ENCODE results near the gene MAP6.

- TF ChIP-seq STAT1 (IDR thresholded peaks at IDR 0.05; ENCODE audit: unreplicated experiment) (no peak), EZH2 (IDR thresholded peaks at IDR 0.05; ENCODE audit: low read depth, unreplicated experiment) (no peak), CTCF (conservative IDR thresholded peaks at IDR 0.05; ENCODE audit: low read depth in 2 of 2) (no peak), ZNF331 (CRISPR knock-in tag; IDR thresholded peaks at IDR 0.05; ENCODE audit: low read depth) (no peak), POLR2AphosphoS5 (IDR thresholded peaks at IDR 0.05; ENCODE audit: low read depth) (no peak), EZH2phosphoT487 (IDR thresholded peaks at IDR 0.05; ENCODE audit: unreplicated experiment) (no peak), NANOG (IDR thresholded peaks at IDR 0.05; ENCODE audit: borderline replicate concordance) (no peak), JUNB (IDR thresholded peaks at IDR 0.05; ENCODE audit: unreplicated experiment) (no peak)
- TF ChIP-seq, protein P1, sequence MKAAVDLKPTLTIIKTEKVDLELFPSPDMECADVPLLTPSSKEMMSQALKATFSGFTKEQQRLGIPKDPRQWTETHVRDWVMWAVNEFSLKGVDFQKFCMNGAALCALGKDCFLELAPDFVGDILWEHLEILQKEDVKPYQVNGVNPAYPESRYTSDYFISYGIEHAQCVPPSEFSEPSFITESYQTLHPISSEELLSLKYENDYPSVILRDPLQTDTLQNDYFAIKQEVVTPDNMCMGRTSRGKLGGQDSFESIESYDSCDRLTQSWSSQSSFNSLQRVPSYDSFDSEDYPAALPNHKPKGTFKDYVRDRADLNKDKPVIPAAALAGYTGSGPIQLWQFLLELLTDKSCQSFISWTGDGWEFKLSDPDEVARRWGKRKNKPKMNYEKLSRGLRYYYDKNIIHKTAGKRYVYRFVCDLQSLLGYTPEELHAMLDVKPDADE (IDR thresholded peaks at IDR 0.05), result no peak
- TF ChIP-seq, protein P2, sequence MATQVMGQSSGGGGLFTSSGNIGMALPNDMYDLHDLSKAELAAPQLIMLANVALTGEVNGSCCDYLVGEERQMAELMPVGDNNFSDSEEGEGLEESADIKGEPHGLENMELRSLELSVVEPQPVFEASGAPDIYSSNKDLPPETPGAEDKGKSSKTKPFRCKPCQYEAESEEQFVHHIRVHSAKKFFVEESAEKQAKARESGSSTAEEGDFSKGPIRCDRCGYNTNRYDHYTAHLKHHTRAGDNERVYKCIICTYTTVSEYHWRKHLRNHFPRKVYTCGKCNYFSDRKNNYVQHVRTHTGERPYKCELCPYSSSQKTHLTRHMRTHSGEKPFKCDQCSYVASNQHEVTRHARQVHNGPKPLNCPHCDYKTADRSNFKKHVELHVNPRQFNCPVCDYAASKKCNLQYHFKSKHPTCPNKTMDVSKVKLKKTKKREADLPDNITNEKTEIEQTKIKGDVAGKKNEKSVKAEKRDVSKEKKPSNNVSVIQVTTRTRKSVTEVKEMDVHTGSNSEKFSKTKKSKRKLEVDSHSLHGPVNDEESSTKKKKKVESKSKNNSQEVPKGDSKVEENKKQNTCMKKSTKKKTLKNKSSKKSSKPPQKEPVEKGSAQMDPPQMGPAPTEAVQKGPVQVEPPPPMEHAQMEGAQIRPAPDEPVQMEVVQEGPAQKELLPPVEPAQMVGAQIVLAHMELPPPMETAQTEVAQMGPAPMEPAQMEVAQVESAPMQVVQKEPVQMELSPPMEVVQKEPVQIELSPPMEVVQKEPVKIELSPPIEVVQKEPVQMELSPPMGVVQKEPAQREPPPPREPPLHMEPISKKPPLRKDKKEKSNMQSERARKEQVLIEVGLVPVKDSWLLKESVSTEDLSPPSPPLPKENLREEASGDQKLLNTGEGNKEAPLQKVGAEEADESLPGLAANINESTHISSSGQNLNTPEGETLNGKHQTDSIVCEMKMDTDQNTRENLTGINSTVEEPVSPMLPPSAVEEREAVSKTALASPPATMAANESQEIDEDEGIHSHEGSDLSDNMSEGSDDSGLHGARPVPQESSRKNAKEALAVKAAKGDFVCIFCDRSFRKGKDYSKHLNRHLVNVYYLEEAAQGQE (IDR thresholded peaks at IDR 0.05; ENCODE audit: unreplicated experiment), result no peak
These were observed 65.9 kb downstream of the MAP6 start for GRCh38 chr11:75602951-75603350.
